WERI-Rb-1 (cell line): ENCODE measurements around the gene TNS1.

Source experiments
- DNase-seq: peaks from one replicate; pipeline ENCODE4 v3.0.0-alpha.2; 2020
- H3K27ac ChIP-seq: fragments of 250-450 bp; sonication (Bioruptor Pico); 2 replicates; pipeline ENCODE4 v1.5.1; 2020; ENCODE audit warnings: mild to moderate bottlenecking, moderate library complexity
- H3K27me3 ChIP-seq: fragments of 250-450 bp; sonication (Bioruptor Pico); 2 replicates; pipeline ENCODE4 v1.5.1; 2021; ENCODE audit warnings: mild to moderate bottlenecking, low read depth, moderate library complexity; ENCODE audit not compliant: insufficient read depth, severe bottlenecking
- H3K36me3 ChIP-seq: fragments of 250-450 bp; sonication (Bioruptor Pico); 2 replicates; pipeline ENCODE4 v1.5.1; 2020; ENCODE audit warnings: mild to moderate bottlenecking, moderate library complexity
- H3K4me3 ChIP-seq: 2 replicates; pipeline ENCODE4 v1.5.1; 2011; ENCODE audit warnings: low read depth, mild to moderate bottlenecking, control low read depth, low read length
- H3K9me3 ChIP-seq: fragments of 250-450 bp; sonication (Bioruptor Pico); 2 replicates; pipeline ENCODE4 v1.5.1; 2021; ENCODE audit warnings: mild to moderate bottlenecking, moderate library complexity; ENCODE audit not compliant: severe bottlenecking
- TF ChIP-seq, protein P1 (sequence below): IDR thresholded peaks from 2 replicates; pipeline ENCODE4 v1.5.1; 2011; ENCODE audit warnings: low read depth, mild to moderate bottlenecking, control low read depth, inconsistent platforms, low read length

TNS1 gene

DNA sequence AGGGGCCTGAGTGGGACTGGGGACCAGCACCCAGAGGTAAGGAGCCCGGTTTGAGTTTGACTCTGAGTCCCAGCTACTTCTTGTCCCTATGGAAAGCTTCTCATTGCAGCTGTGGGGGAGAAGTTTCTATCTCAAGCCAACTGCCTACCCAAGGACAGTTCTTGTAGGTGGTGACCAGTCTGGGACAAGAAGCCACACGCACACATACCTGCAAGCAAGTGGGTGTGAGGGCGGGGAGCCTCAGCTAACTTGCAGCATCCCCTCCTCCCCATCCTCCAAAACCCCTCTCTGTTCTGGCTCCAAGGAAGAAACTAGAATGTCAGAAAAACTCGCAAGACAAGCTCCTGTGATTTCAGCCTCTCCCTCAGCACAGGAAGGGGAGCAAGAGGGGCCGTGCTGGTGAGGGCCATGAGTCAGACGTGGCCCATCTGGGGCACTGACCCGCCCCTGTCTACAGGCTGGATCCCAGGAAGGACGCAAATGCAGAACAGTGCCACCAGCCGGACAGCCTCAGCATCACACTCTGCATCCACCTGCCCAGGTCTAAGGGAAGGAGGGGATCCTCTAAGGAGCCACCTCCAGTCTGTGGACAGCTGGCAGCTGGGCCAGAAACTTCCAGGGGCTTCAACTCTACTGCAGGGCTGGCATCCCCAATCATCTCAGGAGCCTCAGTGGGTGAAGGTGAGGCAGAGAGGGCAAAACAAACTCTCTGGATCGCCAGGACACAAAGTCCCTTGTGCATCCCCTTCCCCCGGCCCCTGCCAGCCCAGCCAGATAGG is 103.4 kb downstream of the TNS1 start:
- DNase-seq = peak; percentile 86
- no peak overlapping the region for H3K27ac ChIP-seq
- H3K36me3 ChIP-seq = no peaks in the 10 kb centered on the region

DNA sequence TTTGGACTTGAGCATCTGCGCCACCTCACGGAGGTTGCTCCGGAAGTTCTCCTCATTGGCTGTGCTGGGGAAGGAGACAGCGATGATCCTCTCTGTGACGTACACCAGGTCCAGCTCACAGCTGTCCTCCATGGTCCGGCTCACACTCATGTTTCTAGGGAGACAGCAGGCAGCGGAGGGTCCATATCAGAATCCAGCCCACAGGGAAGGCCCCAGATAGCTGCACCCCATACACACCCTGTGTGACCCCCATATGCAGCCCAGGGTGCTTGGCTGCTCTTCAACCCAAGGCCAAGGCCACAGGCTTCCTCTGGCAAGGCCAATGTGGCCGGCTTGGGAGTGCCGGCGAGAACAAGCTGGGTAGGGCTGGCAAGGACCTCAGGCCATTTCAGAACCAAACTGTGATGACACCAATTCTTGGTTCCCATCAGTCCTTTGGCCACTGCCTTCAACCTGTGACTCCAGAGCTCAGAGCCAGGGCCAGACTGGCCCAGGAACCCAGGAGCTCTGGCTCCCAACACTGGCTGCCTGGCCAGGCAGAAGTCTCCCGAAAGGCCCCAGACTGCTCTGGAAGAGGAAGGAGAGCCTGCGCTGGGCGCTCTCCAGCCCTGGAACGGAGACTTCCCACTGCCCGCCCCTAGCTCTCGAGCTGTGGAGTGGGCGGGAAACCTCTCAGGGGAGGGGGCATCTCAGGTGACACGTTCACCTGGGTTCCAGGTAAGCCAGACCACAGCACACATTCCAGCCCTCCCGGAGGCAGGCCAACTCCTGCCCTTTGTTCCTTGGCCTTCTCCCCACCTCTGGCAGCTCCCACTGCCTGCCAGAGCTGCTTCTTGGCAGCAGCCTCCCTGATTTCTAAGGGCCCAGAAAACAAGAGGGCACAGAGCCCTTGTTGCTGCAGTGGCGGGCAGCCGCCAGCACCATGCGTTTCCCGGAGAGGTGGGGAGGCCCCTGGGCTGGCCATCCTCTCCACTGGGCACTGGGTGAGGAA is 104.7 kb downstream of the TNS1 start:
- DNase-seq = no peak
- Histone ChIP-seq H3K4me3 (no peak overlapping the region), H3K9me3 (no peaks in the 10 kb centered on the region), H3K36me3 (no peaks in the 10 kb centered on the region), H3K27ac (no peak overlapping the region), H3K27me3 (no peaks in the 10 kb centered on the region)
- TF ChIP-seq, protein P1, sequence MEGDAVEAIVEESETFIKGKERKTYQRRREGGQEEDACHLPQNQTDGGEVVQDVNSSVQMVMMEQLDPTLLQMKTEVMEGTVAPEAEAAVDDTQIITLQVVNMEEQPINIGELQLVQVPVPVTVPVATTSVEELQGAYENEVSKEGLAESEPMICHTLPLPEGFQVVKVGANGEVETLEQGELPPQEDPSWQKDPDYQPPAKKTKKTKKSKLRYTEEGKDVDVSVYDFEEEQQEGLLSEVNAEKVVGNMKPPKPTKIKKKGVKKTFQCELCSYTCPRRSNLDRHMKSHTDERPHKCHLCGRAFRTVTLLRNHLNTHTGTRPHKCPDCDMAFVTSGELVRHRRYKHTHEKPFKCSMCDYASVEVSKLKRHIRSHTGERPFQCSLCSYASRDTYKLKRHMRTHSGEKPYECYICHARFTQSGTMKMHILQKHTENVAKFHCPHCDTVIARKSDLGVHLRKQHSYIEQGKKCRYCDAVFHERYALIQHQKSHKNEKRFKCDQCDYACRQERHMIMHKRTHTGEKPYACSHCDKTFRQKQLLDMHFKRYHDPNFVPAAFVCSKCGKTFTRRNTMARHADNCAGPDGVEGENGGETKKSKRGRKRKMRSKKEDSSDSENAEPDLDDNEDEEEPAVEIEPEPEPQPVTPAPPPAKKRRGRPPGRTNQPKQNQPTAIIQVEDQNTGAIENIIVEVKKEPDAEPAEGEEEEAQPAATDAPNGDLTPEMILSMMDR = no peak

More for the DNA sequence above, 103.4 kb downstream of the TNS1 start:
- TF ChIP-seq, protein P1 = peak; percentile 93
- no peak overlapping the region for H3K4me3 ChIP-seq
- no peaks in the 10 kb centered on the region for H3K27me3 ChIP-seq
- H3K9me3 ChIP-seq = no peaks in the 10 kb centered on the region

DNA sequence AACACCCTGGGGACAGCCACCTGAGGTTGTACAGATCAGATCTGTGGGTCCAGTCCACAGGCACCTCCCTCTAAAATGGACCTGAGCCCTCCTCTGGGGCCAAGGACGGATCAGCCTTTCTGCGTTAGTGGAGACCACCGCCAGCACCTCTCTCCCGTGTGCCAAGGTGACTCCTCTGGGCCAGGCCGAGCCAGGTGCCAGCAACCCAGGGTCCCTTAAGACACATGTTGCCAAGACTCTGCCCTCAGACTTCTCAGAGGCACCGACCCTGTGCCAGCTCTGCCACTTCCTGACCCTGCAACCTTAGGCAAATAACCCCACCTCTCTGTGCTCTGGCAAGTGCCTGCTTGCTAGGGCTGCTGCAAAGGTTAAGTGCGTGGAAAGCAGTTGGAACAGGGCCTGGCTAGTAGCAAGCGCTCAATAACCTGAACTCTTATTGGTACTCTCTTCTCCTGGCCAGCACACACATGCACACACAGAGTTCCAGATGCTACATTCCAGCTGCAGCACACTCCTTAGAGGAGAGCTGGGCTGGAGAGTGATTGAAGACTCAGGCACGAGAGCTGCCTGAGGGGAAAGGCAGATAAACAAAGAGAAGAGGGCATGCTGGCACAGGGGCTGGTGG is 105.6 kb downstream of the TNS1 start:
- Histone ChIP-seq H3K27ac (no peak overlapping the region), H3K36me3 (no peaks in the 10 kb centered on the region), H3K4me3 (no peak overlapping the region), H3K27me3 (no peaks in the 10 kb centered on the region), H3K9me3 (no peaks in the 10 kb centered on the region)
- DNase-seq = no peak
- TF ChIP-seq, protein P1 = no peak

DNA sequence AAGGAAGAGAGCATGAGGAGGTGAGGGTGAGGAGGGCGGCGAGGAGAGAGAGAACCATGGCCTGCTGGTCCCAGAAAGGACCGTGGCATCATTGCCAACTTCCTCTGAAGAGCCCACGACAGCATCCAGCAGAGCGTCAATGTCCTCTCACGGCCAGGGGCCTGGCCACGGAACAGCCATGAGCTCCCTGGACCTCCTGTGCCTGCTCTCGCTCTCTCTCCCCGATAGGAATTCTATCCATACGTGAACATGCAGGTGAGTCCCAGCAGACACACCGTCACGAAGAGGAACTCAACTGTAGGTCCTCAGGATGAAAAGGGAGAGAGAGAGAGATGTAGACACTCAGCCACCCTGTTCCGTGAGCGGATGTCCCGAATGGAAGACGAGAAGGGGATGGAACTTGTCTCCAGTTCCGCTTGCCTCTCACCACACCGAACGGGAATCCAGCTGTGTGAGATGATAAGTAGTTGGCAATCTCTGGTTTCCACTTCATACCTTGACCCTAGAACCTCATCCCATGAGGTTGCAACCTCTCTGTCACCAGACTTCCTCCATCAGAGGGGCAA is 107.6 kb downstream of the TNS1 start:
- H3K27me3 ChIP-seq = no peaks in the 10 kb centered on the region
- no peak overlapping the region for H3K27ac ChIP-seq
- no peak overlapping the region for H3K4me3 ChIP-seq
- TF ChIP-seq, protein P1 = no peak
- DNase-seq = no peak
- no peaks in the 10 kb centered on the region for H3K36me3 ChIP-seq
- H3K9me3 ChIP-seq = no peaks in the 10 kb centered on the region

DNA sequence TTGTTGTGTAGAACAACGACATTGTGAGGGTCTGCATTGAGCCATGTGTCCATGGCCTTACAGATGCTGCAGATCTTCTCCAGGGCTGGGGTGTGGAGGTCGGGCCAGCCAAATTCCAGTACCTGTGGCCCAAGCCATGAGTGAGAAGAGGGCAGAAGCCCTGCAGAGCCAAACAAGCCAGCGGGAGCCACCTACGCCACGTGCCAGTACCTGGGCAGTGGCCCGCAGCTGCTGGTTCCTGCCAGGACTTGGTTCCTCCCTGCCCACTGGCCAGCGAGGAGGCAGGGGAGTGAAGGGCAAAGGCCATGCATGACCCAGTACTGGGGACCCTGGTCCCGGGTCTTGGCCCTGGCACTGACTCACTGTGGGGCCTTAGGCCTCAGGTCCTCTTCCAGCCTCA is 109.4 kb downstream of the TNS1 start:
- Histone ChIP-seq H3K27ac (no peak overlapping the region), H3K4me3 (no peak overlapping the region), H3K27me3 (no peaks in the 10 kb centered on the region), H3K9me3 (no peaks in the 10 kb centered on the region), H3K36me3 (no peaks in the 10 kb centered on the region)
- no peak for DNase-seq
- TF ChIP-seq, protein P1 = no peak
